K562 (cell line): Measurements from ENCODE around the gene EFCC1.

ENCODE experiments used
- CTCF ChIP-seq, 3 experiments: IDR thresholded peaks in 2 of 3; conservative IDR thresholded peaks in 1 of 3; 2 replicates each; pipeline ENCODE4 v1.5.1; 2011 to 2012; ENCODE audit warnings: low read length in 3 of 3, mild to moderate bottlenecking in 3 of 3, control low read depth in 2 of 3, improper control_type of control experiment in 1 of 3, inconsistent platforms in 1 of 3, low read depth in 1 of 3, mixed read lengths in 1 of 3, moderate library complexity in 1 of 3; ENCODE audit not compliant: insufficient read depth in 2 of 3
- EP300 ChIP-seq: IDR thresholded peaks from 2 replicates; pipeline ENCODE4 v1.6.1; 2012; ENCODE audit warnings: low read length, improper control_type of control experiment
- EZH2 ChIP-seq: IDR thresholded peaks from 2 replicates; pipeline ENCODE4 v1.6.1; 2012; ENCODE audit warnings: low read depth, mild to moderate bottlenecking, inconsistent platforms, low read length, borderline replicate concordance
- FIP1L1 ChIP-seq: fragments of 200-400 bp; formaldehyde crosslinking; IDR thresholded peaks from 2 replicates; pipeline ENCODE4 v1.6.1; 2018; ENCODE audit warnings: mild to moderate bottlenecking, low read depth, low read length; ENCODE audit not compliant: poor library complexity, severe bottlenecking
- HMG20A ChIP-seq: fragments of 450-650 bp; formaldehyde crosslinking; conservative IDR thresholded peaks from 2 replicates; pipeline ENCODE4 v1.4.0; 2020; ENCODE audit warnings: mild to moderate bottlenecking, mixed read lengths
- NR4A1 ChIP-seq, 2 experiments: fragments of 250-450 bp in 1 of 2; fragments of 450-650 bp in 1 of 2; sonication (Bioruptor Pico) in 1 of 2; IDR thresholded peaks; 2 replicates each; pipeline versions ENCODE4 v1.4.0 to v1.6.1; 2016 to 2020; ENCODE audit warnings: mild to moderate bottlenecking in 2 of 2, missing compliant biosample characterization in 1 of 2, missing genetic modification characterization in 1 of 2, moderate library complexity in 1 of 2
- PBX2 ChIP-seq, 2 experiments: IDR thresholded peaks in 1 of 2; conservative IDR thresholded peaks in 1 of 2; 2 replicates each; pipeline ENCODE4 v1.6.1; 2016; ENCODE audit warnings: low read depth in 2 of 2, mild to moderate bottlenecking in 1 of 2, missing compliant biosample characterization in 1 of 2, missing genetic modification characterization in 1 of 2, moderate library complexity in 1 of 2
- ZNF561 ChIP-seq: fragments of 450-650 bp; formaldehyde crosslinking; conservative IDR thresholded peaks from 2 replicates; pipeline ENCODE4 v1.4.0; 2020; ENCODE audit warnings: mild to moderate bottlenecking, moderate library complexity

- TF ChIP-seq CTCF (IDR thresholded peaks at IDR 0.05 in 2 of 3, conservative IDR thresholded peaks at IDR 0.05 in 1 of 3; ENCODE audit: insufficient read depth in 2 of 3, low read depth in 1 of 3, low read length in 3 of 3) (no peak), FIP1L1 (no peak), EP300 (no peak), EZH2 (no peak), HMG20A (CRISPR knock-in tag) (no peak), NR4A1 (CRISPR knock-in tag; IDR thresholded peaks at IDR 0.05) (no peak), NR4A1 (tag; IDR thresholded peaks at IDR 0.05) (no peak), ZNF561 (no peak), PBX2 (CRISPR knock-in tag; IDR thresholded peaks at IDR 0.05; ENCODE audit: low read depth) (no peak), PBX2 (tag; conservative IDR thresholded peaks at IDR 0.05; ENCODE audit: low read depth) (no peak)
Measured at GRCh38 chr3:129085165-129085715, 84.1 kb downstream of the EFCC1 start.
